ENCODE measurements around the gene TUT7. TPM values are rescaled to one million over a fixed set of nuclear protein-coding genes. Genes with fewer than 3 reads are reported as not detected.

The TUT7 gene
- total and polyA plus RNA-seq, 10 of the 15 experiments (the other 5 are each of a cell fraction or from before 2014, with no cell fraction given) = 10.0 to 49.8 (median 30.4) TPM

GRCh38 chr9:86336058-86336457, 18.2 kb downstream of the TUT7 start (continued):
- TF ChIP-seq SPI1 (IDR thresholded peaks at IDR 0.05; ENCODE audit: borderline replicate concordance, insufficient read depth, low read depth, low read length) (no peak), ASH2L (IDR thresholded peaks at IDR 0.05; ENCODE audit: borderline replicate concordance, low read depth) (no peak), SP1 (IDR thresholded peaks at IDR 0.05; ENCODE audit: low read depth, low read length) (no peak), TCF12 (IDR thresholded peaks at IDR 0.05; ENCODE audit: low read depth, low read length) (no peak), CBX3 (IDR thresholded peaks at IDR 0.05; ENCODE audit: borderline replicate concordance, low read depth) (no peak), CHD4 (IDR thresholded peaks at IDR 0.05) (no peak)

DNA sequence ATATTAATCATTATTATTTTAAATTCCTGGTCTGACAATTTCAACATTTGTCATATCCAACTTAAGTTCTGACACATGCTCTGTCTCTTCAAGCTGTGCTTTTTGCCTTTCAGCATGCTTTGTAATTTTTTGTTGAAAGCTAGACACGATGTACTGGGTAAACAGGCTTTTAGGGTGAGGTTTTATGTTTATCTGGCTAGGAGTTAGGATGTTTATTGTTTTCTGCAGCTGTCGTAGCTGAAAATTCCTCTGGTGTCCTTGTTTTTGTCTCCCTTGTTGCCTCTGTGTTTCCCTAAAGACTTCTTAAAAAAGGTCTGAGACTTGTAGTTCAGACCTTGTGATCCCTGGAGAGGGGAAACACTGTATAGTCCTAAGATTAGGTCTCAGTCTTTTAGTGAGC, 20.6 kb downstream of the TUT7 start:
- H3K4me2 ChIP-seq (ENCODE audit: control insufficient read depth, insufficient read depth) = no peak overlapping the region
- no peaks in the 10 kb centered on the region for H4K20me1 ChIP-seq (ENCODE audit: control insufficient read depth, insufficient read depth)
- WGBS (ENCODE audit: insufficient coverage, insufficient replicate concordance, low lambda C conversion rate, missing lambda C conversion rate) = 97% methylated on average over 2 of the region's 2 CpGs
- peaks cover 0 to 28% of the 10 kb centered on the region in 2 experiments; a peak in 2 of 4 replicates for H3K36me3 ChIP-seq (ENCODE audit: control insufficient read depth in 2 of 2, insufficient read depth in 2 of 2, low read length in 1 of 2)
- POLR2A ChIA-PET = no interaction called here
- H3K27ac ChIP-seq (ENCODE audit: control insufficient read depth, insufficient read depth) = no peak overlapping the region
- H3K79me2 ChIP-seq (ENCODE audit: control insufficient read depth, insufficient read depth, low read length) = peaks cover 2% of the 10 kb centered on the region; the same call in 1 of the 2 replicates
- H3K27me3 ChIP-seq (replicated peaks in 1 of 2; ENCODE audit: control insufficient read depth in 2 of 2, insufficient read depth in 2 of 2, low read length in 1 of 2) = no peaks in the 10 kb centered on the region
- ATAC-seq (no peak), DNase-seq (ENCODE audit: low read depth, low spot score) (no peak), FAIRE-seq (no peak)
- SMC1A ChIA-PET (ENCODE audit: uncharacterized antibody, unreplicated experiment) = interaction anchor here (0.6 to 2.8 kb wide), 4 partner anchors 9 to 731 kb away, joined by 3 to 11 read pairs (median 5); no protein-coding TSS in a partner anchor
- no peaks in the 10 kb centered on the region for H3K9me3 ChIP-seq (replicated peaks; ENCODE audit: control insufficient read depth, insufficient read depth, low read length)
- CTCF ChIA-PET = no interaction called here
- RAD21 ChIA-PET (ENCODE audit: unreplicated experiment) = no interaction called here
- H2AFZ ChIP-seq (ENCODE audit: control insufficient read depth, low read depth, low read length) = no peak overlapping the region
- BruUV-seq (replicated peaks) = no TSS peak
- H3K9ac ChIP-seq (ENCODE audit: control insufficient read depth, insufficient read depth, low read length) = no peak overlapping the region
- no peak overlapping the region for H3K4me3 ChIP-seq
- in situ Hi-C loops (cut with MboI) (no loop called here), intact Hi-C loops (cut with micrococcal nuclease; ENCODE audit: unreplicated experiment) (no loop called here)
- H3K4me1 ChIP-seq (ENCODE audit: control insufficient read depth, insufficient read depth, low read length) = peaks cover 16% of the 10 kb centered on the region
- no peak for TF ChIP-seq IRF5 (IDR thresholded peaks at IDR 0.05; ENCODE audit: borderline replicate concordance)
- TF ChIP-seq CHD2 (IDR thresholded peaks at IDR 0.05; ENCODE audit: borderline replicate concordance, low read depth, low read length) = no peak
- TF ChIP-seq TCF3 (IDR thresholded peaks at IDR 0.05; ENCODE audit: borderline replicate concordance, insufficient read depth, low read depth, low read length) = no peak
- no peak for TF ChIP-seq NFIC (IDR thresholded peaks at IDR 0.05; ENCODE audit: low read depth, low read length)
- no peak for TF ChIP-seq ZNF622 (IDR thresholded peaks at IDR 0.05)
- no peak for TF ChIP-seq WRNIP1 (IDR thresholded peaks at IDR 0.05; ENCODE audit: borderline replicate concordance, low read depth, low read length)
- TF ChIP-seq, protein P1, sequence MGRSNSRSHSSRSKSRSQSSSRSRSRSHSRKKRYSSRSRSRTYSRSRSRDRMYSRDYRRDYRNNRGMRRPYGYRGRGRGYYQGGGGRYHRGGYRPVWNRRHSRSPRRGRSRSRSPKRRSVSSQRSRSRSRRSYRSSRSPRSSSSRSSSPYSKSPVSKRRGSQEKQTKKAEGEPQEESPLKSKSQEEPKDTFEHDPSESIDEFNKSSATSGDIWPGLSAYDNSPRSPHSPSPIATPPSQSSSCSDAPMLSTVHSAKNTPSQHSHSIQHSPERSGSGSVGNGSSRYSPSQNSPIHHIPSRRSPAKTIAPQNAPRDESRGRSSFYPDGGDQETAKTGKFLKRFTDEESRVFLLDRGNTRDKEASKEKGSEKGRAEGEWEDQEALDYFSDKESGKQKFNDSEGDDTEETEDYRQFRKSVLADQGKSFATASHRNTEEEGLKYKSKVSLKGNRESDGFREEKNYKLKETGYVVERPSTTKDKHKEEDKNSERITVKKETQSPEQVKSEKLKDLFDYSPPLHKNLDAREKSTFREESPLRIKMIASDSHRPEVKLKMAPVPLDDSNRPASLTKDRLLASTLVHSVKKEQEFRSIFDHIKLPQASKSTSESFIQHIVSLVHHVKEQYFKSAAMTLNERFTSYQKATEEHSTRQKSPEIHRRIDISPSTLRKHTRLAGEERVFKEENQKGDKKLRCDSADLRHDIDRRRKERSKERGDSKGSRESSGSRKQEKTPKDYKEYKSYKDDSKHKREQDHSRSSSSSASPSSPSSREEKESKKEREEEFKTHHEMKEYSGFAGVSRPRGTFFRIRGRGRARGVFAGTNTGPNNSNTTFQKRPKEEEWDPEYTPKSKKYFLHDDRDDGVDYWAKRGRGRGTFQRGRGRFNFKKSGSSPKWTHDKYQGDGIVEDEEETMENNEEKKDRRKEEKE (IDR thresholded peaks at IDR 0.05) = no peak
- no peak for TF ChIP-seq SMAD1 (IDR thresholded peaks at IDR 0.05; ENCODE audit: low read depth, partially characterized antibody)
- TF ChIP-seq YY1 (IDR thresholded peaks at IDR 0.05; ENCODE audit: low read depth, low read length) = no peak
- TF ChIP-seq, protein P2, sequence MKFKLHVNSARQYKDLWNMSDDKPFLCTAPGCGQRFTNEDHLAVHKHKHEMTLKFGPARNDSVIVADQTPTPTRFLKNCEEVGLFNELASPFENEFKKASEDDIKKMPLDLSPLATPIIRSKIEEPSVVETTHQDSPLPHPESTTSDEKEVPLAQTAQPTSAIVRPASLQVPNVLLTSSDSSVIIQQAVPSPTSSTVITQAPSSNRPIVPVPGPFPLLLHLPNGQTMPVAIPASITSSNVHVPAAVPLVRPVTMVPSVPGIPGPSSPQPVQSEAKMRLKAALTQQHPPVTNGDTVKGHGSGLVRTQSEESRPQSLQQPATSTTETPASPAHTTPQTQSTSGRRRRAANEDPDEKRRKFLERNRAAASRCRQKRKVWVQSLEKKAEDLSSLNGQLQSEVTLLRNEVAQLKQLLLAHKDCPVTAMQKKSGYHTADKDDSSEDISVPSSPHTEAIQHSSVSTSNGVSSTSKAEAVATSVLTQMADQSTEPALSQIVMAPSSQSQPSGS (IDR thresholded peaks at IDR 0.05; ENCODE audit: low read length) = no peak
- TF ChIP-seq KDM1A (IDR thresholded peaks at IDR 0.05; ENCODE audit: borderline replicate concordance) = no peak
- no peak for TF ChIP-seq ESRRA (IDR thresholded peaks at IDR 0.05; ENCODE audit: low read length)
- no peak for TF ChIP-seq MEF2A (IDR thresholded peaks at IDR 0.05; ENCODE audit: insufficient read depth, low read depth, low read length)
- no peak for TF ChIP-seq NR2F1 (conservative IDR thresholded peaks at IDR 0.05)
- no peak for TF ChIP-seq NR2C1 (IDR thresholded peaks at IDR 0.05)
